ENCODE measurements around the gene CDC7. TPM values are rescaled to one million over a fixed set of nuclear protein-coding genes. Genes with fewer than 3 reads are reported as not detected.

The CDC7 gene
- total and polyA plus RNA-seq, 4 donors, result 3.6 to 8.3 (median 4.6) TPM

Other genes with a start within 250 kb of the CDC7 start
- 1 to 10 TPM; 1.0 to 8.0 TPM for gene HFM1, start 96.0 kb upstream of the CDC7 start, total RNA-seq
- under 1 TPM; 0.16 to 0.55 TPM for gene HFM1, start 96.0 kb upstream of the CDC7 start, polyA plus RNA-seq

Data from lung (tissue), 4 donors.